ENCODE data around the gene SPRR3.
"Not testable (repeated sequence)": the region's sequence is repeated elsewhere in the genome, so short reads cannot be mapped to it uniquely, and the experiment has no call there.

GRCh38 chr1:153011235-153011758 is 9.7 kb downstream of the SPRR3 start:
- not testable (repeated sequence) for TF ChIP-seq CTCF, POLR2A, EP300 (IDR thresholded peaks at IDR 0.05)
